ENCODE results near the gene SORBS2.
"Not testable (repeated sequence)": the region's sequence is repeated elsewhere in the genome, so short reads cannot be mapped to it uniquely, and the experiment has no call there.

The SORBS2 gene, protein sequence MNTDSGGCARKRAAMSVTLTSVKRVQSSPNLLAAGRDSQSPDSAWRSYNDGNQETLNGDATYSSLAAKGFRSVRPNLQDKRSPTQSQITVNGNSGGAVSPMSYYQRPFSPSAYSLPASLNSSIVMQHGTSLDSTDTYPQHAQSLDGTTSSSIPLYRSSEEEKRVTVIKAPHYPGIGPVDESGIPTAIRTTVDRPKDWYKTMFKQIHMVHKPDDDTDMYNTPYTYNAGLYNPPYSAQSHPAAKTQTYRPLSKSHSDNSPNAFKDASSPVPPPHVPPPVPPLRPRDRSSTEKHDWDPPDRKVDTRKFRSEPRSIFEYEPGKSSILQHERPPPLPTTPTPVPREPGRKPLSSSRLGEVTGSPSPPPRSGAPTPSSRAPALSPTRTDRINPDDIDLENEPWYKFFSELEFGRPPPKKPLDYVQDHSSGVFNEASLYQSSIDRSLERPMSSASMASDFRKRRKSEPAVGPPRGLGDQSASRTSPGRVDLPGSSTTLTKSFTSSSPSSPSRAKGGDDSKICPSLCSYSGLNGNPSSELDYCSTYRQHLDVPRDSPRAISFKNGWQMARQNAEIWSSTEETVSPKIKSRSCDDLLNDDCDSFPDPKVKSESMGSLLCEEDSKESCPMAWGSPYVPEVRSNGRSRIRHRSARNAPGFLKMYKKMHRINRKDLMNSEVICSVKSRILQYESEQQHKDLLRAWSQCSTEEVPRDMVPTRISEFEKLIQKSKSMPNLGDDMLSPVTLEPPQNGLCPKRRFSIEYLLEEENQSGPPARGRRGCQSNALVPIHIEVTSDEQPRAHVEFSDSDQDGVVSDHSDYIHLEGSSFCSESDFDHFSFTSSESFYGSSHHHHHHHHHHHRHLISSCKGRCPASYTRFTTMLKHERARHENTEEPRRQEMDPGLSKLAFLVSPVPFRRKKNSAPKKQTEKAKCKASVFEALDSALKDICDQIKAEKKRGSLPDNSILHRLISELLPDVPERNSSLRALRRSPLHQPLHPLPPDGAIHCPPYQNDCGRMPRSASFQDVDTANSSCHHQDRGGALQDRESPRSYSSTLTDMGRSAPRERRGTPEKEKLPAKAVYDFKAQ (N-terminal part only)

DNA sequence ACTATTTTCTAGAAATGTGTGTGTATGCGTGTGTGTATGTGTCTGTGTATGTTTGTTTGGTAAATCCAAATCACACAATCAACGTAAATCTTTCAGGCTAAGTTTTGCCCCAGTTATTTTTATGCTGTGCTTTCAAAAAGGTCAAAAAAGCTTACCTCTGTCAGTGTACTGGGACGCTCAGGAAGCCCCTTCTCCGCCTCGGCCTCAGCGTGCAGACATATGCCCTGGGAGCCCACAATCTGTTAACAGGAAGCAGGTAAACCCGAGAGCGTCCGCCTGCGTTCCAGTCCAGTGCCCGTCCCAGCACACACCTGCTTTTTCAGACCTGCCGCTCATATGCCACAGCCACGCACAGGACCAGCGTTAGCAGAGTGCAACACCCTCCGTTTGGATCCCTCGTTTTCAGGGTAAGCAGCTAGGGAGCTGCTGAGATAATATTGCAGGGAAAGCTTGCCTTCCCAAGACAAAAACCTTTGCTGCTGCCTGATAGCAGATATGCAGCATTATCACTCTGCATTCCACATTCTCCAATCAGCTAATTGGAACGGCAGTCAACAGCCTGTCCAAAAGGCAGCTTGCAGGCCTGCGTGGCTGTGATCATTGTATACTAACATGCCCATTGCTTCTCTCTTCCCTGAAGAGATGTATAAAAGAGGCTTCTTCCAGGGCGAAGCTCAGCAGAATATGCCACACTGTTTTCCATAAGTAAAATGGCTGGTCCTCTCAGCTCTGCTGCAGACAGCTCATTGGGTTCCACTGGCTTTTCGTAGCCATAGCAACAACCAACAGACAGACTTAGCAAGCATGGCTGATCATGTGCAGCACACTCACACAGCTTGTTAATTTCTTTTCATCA lies at the start of gene SORBS2:
TSS of gene SORBS2 (minus strand) at position 686 of the 856 bp plus-strand sequence. CDS start 121,623 bp downstream, outside the sequence.
- no peak for DNase-seq (ENCODE audit: low read depth in 2 of 2)

DNA sequence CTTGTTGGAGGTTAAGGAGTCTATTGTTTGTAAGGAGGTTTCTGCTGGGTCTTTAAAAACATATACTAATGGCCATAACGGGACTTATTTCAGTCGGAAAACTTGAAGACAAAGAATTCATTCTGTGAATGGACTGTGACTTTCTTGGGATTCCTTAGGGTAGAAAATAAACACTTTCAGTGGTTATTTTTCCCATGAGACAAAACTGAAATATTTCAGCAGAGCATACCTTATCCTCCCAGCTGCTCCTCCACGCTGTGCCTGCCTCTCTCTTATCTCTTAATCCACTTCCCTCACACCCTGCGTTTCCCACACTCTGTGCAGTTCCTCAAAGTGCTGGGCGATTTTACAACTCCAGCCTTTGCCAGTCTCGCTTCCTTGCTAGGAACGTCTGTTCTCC lies 47.1 kb upstream of the SORBS2 start:
- no peak for DNase-seq (ENCODE audit: low read depth in 2 of 2)

DNA sequence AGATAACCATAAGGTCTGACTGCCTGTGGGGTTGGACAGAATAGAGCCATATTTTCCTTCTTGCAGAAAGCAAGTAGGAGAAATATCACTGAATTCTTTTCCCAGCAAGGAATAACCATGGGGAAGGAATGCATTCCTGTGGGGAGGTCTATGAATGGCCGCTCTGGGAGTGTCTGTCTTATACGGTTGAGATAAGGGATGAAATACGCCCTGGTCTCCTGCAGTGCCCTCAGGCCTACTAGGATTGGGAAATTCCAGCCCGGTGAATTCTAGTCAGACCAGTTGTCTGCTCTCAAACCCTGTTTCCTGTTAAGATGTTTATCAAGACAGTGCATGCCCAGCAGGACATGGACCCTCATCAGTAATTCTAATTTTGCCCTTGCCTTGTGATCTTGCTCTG lies 45.6 kb upstream of the SORBS2 start:
- not testable (repeated sequence) for DNase-seq (ENCODE audit: low read depth in 2 of 2)

DNA sequence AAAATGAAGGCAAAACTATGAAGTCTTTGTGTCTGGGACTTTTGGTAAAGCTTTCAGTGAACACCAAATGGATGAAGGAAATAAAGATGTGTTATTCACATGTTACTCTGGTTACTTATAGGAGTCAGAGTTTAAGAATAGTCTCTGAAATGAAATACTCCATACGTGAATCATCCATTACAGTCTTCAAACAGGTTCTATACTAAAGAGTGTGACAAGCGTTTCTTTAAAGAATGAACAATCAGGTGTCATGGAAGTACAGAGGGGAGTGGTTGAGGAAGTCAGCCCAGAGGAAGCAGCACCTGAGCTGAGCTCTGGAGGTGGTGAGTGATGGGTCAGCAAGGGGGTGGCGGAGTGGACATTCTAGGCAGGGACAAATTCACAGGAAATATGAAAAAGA lies 41.8 kb upstream of the SORBS2 start:
- DNase-seq (ENCODE audit: low read depth in 2 of 2): no peak

DNA sequence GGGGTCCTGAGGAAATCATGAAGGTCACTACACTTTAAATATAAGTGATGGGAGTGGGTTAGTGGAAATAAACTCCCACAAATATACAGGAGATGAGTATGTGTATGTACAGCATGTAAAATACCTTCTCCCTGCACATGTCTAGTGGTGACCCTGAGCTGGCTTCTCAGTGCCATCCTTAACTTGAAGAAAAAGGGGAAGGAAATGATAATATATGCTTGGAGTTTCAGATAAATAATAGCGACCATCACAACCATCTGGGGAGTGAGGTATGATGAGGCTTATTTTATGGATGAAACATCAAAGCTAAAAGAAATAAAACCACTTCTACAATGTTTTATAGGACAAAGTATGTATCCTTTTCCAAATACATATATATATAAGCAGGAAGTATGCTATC lies 41.0 kb upstream of the SORBS2 start:
- no peak for DNase-seq (ENCODE audit: low read depth in 2 of 2)

DNA sequence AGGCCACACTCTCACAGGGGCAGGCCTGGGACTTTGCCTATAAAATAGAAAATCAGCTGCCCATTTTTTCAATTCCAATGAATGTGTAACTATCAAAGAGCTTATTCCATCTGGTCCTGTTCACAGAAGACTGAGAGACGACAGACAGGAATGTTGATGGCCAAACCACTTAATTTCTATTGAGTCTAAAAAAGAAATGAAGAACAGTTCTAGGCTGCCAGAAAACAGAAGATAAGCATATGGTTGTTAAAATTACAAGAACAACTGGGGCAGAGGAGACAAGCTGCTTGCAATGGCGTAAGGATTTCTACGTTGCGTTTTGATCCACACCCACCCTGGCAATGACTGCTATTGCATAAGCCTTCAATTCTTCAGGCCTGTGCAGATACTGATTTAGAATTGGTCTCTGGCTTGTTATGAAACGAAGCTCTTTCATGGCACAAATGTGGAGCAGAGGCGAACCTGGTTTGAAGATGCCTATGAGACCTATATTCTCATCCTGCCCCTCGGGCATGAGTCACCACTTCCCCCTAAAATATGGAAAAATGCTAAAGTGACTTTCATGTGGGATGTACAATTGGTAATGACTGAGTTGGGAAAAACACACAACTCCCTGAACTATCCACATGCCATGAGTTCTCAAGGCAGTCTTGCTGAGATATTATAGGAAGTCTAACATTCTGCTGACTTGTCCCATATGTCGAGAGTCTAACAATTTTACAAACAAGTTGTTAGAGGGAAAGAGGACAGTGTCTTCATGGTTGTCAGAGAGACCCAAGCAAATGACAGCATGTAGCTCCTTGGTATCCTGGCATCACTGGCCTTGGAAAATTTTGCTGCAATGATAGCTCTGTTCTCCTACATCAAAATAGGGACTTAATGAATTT lies 37.9 kb upstream of the SORBS2 start:
- DNase-seq (ENCODE audit: low read depth in 2 of 2): peak; percentile 55 to 62

DNA sequence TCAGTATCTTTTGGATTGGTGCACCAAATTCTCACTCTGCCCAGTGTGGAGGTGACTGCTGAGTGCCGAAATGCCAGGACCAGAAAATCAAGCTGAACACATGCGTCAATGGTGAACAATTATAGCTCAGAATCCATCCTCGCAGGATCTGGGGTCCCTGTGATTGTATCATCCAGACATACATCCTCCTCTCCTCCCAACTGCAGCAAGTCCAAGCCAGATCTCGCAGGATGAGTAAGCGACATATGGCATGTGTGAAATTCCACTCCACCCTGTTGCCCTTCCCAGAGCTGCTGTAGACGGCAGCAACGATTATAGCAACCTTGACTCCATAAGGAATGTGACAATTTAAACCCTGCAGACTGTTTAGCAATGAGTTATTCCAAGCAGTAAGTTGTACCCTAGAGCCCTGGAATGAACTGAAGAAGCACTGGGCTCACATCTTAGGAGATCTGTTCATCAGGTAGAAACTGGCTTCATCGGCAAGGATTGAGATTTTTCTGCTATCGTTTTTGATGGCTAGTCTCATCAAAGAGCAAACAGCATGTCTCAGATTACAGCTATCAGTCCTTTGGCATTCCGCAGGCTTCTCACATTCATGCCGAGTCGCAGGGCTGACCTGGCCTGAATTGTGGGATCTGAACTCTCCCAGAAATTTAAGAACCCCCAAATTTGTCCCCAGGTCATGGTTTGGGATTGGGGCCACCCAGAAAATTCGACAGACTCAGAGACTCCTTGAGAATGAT lies 35.5 kb upstream of the SORBS2 start:
- DNase-seq (ENCODE audit: low read depth in 2 of 2): peak; percentile 79 to 85

DNA sequence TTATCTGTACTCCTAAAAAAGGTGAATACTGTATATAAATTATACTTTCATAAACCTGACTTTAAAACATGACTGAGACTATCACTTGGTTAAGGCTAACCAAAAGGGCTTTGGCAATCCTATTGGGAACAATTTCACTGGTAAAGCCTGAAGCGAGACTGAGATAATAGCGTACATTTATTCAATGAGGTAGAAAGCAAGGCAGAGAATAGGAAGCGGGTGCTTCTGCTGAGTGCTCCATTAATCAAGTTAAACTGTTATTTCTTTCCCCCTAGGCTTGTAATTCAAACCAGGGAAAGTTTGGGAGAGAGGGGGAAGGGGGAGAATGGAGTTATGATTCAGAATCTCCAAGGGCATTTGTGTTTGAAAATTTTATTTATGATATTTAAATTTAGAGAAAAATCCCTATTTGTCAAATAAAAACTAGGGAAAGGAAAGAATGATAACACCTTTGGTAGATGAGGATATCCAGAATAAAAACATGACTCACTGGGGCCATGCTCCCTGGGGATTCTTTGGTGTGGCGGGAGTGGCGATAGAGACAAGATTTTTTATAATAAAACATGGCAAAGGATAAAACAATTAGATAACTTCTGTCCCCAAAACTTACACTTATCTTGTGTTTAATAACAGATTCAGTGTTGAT lies 34.6 kb upstream of the SORBS2 start:
- peak; percentile 17 to 29 for DNase-seq (ENCODE audit: low read depth in 2 of 2)

DNA sequence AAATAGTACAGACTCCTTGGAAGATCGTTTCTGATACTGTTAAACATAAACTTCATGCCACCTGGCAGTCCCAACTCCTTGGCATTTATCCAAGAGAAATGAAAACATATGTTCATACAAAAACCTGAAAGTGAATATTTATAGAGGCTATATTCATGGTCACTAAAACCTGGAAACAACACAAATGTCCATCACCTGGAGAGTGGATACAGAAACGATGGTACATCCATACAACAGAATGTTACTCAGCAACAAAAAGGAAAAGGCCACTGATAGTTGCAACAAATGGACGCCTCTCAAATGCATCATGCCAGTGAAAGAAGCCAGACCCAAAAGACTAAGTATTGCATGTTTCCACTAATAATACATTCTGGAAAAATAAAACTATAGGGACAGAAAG lies 34.0 kb upstream of the SORBS2 start:
- no peak for DNase-seq (ENCODE audit: low read depth in 2 of 2)

DNA sequence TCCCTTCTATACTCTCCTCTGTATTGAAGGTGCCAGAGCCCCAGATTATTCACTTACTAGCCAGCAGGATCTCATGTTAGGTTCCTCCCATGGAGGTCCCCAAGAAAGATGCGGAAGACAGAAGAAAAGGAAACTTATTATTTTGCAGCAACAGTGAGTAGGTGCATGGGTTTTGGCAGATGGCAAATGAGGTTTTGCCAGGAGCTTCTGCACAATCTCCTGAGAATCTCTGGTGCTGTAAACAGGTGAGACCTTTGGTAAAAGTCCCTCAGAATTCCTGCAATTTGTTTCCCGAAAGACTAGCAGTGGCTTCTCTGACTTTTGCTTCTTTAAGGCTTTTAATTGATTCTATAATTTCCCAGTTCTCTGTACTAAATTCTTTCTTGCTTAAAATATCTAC lies 29.5 kb upstream of the SORBS2 start:
- DNase-seq (ENCODE audit: low read depth in 2 of 2): no peak

DNA sequence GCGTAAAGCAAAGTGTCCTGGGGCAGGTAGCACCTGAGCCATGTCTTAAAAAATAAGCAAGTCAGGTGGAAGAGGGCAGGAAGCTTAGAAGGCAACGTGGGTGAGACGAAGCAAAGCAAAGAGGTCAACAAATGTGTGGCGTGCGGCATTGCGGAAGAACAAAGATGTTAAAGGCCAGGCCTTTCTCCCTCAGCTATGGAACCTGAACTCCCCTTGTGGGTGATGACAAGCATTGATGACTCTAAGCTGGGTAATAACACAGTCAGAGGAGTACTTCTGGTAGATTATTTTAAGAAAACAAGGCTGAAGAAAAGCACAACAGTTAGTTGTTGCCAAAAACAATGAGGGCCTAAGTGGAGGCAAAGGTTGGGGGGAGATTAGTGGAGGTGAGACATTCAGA lies 29.0 kb upstream of the SORBS2 start:
- no peak for DNase-seq (ENCODE audit: low read depth in 2 of 2)

DNA sequence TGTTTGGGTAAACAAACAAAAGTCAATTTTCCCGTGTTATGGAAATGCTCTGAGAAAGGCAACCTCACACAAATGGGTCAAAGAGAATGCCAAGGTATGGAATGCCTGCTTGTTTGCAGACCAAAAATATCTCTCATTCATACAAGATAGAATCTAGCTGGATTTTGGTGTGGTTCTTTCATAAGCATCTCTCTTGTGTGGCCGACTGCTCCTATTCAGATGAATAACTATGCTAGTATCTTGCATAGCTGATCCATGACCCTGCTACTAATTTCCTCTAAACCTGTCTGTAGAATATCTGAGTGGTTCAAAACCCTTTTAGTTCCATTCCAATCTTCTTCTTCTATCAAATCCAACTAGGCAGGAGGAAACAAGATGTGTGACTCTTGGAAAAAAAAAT lies 28.2 kb upstream of the SORBS2 start:
- no peak for DNase-seq (ENCODE audit: low read depth in 2 of 2)

DNA sequence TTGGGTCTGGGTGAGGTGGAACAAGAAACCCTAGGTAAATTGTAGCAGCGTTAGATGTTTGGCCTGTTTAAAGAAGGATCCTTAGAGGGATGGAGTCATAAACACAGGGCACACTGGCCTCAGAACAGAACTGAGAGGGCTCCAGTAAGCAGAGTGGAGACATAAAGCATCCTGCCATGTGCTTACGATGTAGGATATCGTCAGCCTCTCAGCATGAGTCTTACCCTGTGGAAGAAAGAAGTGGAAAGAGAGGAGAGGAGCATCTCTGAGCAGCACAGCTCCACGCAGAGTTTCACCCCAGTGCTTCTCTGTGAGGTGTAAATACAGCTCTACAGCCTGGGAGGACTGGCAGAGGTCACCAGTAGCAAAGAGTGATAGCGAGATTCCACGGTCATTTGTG lies 27.8 kb upstream of the SORBS2 start:
- DNase-seq (ENCODE audit: low read depth in 2 of 2): no peak

DNA sequence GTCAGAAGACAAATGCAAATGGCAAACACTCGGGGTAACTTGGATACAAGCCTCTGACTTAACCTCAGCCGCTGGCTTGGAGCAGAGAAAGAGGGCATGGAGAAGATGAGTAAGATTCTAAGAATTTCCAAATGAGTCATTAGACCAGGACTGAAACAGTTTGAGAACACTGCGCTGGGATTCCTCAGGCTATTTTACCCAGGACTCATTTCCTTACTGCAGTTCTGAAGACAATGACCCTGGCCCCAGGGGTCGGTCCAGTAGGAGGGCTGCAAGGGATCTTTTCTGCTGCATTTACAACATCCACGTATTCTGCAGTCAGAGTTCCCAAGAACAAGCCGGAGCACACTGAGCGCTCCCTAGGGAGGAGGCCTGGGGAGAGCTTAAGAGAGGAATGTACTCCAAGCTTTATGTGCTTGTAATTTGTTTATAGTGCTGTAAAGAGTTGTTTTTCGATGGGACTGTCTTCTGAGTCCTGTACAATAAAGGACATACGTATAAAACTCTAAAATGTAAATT lies 27.3 kb upstream of the SORBS2 start:
- peak; percentile 78 to 85 for DNase-seq (ENCODE audit: low read depth in 2 of 2)

DNA sequence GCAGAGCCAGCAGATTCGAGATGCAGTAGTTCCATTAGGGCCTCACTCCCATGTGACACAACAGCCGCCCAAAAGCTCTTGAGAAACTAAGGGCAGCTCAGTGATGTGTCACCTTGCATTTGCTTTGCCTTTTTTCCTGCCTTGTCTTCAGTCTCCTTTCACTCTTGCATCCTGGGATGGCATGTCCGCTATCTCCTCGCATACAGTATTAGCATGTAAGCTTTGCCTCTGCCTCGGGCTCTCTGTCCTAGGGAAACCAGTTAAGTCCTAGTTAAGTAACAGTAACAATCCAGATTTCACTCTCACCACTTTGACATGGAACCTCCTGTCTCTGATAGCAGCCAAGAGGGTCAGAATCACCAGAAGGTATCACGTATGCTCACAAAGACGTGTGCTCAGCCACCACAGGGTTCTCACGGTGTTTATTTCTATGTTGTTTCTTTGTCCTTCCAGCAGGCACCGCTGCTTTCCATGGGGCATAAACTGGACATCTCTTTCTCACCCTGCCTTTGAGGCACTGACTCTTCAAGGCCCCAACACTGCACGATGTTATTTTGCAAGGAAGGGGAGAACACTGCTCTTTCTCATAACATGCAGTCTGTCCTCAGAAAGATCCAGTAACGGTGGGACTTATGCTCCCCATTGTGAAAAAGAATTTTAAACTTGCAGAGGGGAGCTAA lies 26.7 kb upstream of the SORBS2 start:
- no peak for DNase-seq (ENCODE audit: low read depth in 2 of 2)

DNA sequence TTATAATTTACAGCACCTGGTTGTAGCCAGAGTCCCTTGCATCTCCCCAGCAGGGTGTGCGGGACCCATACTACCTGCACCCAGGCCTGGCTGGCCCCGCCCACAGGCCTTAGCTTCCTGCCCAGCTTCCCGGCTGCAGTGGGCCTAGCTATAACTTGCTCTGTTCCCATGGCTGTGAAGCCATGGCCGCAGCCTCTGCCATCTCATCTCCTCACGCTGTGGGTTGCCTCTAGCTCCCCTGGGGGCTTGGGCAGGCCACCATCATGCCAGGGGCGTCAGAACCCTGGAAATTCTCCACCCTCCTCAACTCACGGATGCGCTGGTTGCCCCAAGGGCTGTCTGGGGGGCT lies 26.1 kb upstream of the SORBS2 start:
- DNase-seq (ENCODE audit: low read depth in 2 of 2): no peak

DNA sequence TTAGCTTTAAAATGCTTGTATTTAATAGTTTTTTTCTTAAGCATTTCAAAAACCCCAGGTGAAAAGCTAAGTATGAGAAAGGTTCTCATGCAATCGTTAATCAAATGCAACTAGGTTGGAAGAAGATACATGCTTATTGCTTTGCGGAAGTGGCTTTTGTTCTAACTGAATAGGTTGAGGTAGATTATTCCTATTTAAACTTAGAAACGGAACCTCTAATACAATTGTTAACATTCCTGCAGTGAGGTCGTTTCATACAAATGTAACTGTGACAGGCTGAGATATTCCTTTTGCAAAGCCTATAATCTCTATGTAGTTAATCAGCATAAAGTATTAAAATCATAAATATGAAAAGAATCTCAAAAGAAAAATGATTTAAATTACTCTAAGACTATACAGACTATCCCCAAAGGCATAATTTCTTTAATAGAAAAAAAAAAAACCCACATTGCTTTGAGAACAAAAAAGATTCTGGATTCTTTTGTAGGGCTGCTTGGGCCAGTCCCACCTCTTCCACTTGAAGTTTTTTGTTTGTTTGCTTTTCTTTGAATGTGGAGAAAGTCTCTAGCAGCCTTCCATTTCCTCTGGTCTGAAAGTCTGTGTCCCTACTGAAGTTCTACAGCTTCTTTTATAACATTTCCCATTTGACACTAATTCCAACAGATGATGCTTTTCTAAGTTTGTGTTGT lies 25.6 kb upstream of the SORBS2 start:
- DNase-seq (ENCODE audit: low read depth in 2 of 2): no peak
